GM13977 (cell line): ENCODE data around the gene CARMIL3.

Source experiments
- DNase-seq: peaks from one replicate; pipeline ENCODE4 v3.0.0; 2012; ENCODE audit warnings: low spot score
- CTCF ChIP-seq: IDR thresholded peaks from 2 replicates; pipeline ENCODE4 v1.5.1; 2012; ENCODE audit warnings: mild to moderate bottlenecking, control low read depth; ENCODE audit not compliant: insufficient read depth; ENCODE audit errors: extremely low read depth, missing control alignments
- in situ Hi-C: fragments of 300-500 bp; cut with MboI; formaldehyde crosslinking; loops from one replicate; pipeline ENCODE4 v1.12.0; 2022; ENCODE audit warnings: low sequenced_read_pairs, low pct_unique_long_range_greater_than_20kb, mixed read lengths, inconsistent platforms; ENCODE audit not compliant: unreplicated experiment

CARMIL3 gene

GRCh38 chr14:24083462-24083861 is 31.7 kb downstream of the CARMIL3 start:
- in situ Hi-C loops: loop anchor here (25.0 kb wide), 1 partner anchor 96 kb away; the partner anchor contains the start of gene DHRS4L2
- TF ChIP-seq CTCF: no peak
- DNase-seq: no peak

- DNase-seq: no peak
- TF ChIP-seq CTCF: no peak
- in situ Hi-C loops: loop anchor here (25.0 kb wide), 1 partner anchor 97 kb away; the partner anchor contains the start of gene DHRS4L2
These were observed 32.6 kb downstream of the CARMIL3 start for GRCh38 chr14:24084440-24084839.

DNA sequence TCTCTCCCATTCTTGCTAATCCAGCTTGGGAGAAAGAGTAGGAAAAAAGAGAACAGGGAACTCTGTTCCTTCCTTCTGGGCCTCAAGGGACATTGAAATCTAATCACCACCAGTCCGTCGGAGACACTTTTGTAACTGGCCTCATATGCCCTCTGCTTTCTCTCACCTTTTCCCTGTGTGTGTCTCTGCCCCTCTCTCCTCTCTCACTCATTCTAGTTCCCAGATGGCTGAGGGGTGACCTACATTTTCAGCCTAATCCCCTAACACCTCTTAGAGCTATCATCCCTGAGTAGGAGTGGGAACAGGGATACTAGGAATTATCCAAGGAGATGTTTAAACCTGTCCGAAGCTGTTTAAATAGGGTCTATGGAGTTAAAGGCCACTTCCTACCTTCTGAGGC is 33.4 kb downstream of the CARMIL3 start:
- in situ Hi-C loops: loop anchor here (25.0 kb wide), 1 partner anchor 98 kb away; the partner anchor contains the start of gene DHRS4L2
- DNase-seq: no peak

GRCh38 chr14:24086193-24086955 is 34.6 kb downstream of the CARMIL3 start:
- in situ Hi-C loops: loop anchor here (25.0 kb wide), 1 partner anchor 99 kb away; the partner anchor contains the start of gene DHRS4L2
- no peak for DNase-seq
- no peak for TF ChIP-seq CTCF

More for the DNA sequence above, 33.4 kb downstream of the CARMIL3 start:
- no peak for TF ChIP-seq CTCF

DNA sequence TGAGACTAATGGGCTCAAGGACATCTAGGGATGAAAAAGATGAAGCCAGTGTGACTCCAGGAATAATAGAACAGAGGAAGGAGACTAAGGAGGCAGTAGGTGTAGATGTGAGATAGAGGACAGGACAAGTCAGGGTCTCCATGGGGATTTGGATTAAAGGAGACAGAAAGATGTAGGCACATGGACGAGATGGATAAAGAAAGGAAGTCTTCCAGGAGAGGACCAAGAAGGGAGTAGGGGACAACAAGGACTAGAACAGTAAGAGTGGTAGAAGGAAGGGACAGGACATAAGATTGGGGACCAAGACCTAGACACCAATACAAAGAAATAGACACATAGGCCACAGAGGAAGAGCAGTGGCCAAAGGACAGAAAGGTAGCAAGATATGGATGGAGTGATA is 35.2 kb downstream of the CARMIL3 start:
- TF ChIP-seq CTCF: no peak
- DNase-seq: no peak
- in situ Hi-C loops: loop anchor here (25.0 kb wide), 1 partner anchor 100 kb away; the partner anchor contains the start of gene DHRS4L2

DNA sequence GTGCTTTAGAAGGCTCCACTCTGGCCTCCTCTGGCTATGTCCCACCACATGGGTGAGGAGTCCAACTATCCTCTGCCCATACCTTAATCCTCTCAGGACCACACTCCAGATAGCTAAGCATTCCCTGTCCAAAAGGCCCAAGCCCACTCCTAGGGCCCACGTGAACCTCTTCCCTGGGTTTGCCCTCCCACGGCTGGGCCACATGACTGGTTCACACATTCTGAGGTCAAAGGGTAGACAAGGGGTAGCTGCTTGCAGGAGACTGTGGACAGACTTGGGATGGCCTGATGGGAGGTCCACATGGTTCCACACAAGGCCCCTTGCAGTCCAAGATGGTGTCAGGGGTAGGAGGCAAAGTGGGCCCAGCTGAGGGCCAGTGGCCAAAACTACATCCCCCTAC is 36.3 kb downstream of the CARMIL3 start:
- no peak for TF ChIP-seq CTCF
- in situ Hi-C loops: loop anchor here (25.0 kb wide), 1 partner anchor 101 kb away; the partner anchor contains the start of gene DHRS4L2
- DNase-seq: no peak
